Measurements from ENCODE around the gene CRACDL.

The CRACDL gene

GRCh38 chr2:98823196-98824170 lies 112.5 kb downstream of the CRACDL start:
- no peak for DNase-seq (ENCODE audit: low read depth)
- no peak overlapping the region for H3K4me3 ChIP-seq (ENCODE audit: low read depth, low read length)
- TF ChIP-seq CTCF (IDR thresholded peaks at IDR 0.05; ENCODE audit: control insufficient read depth, extremely low read depth, insufficient read depth) = no peak

GRCh38 chr2:98822301-98823164 lies 113.5 kb downstream of the CRACDL start:
- DNase-seq (ENCODE audit: low read depth) = no peak
- no peak overlapping the region for H3K4me3 ChIP-seq (ENCODE audit: low read depth, low read length)
- no peak for TF ChIP-seq CTCF (IDR thresholded peaks at IDR 0.05; ENCODE audit: control insufficient read depth, extremely low read depth, insufficient read depth)

- no peak overlapping the region for H3K4me3 ChIP-seq (ENCODE audit: low read depth, low read length)
- DNase-seq (ENCODE audit: low read depth) = no peak
- no peak for TF ChIP-seq CTCF (IDR thresholded peaks at IDR 0.05; ENCODE audit: control insufficient read depth, extremely low read depth, insufficient read depth)
These were observed 114.3 kb downstream of the CRACDL start for GRCh38 chr2:98821629-98822135.

- DNase-seq (ENCODE audit: low read depth) = no peak
- no peak overlapping the region for H3K4me3 ChIP-seq (ENCODE audit: low read depth, low read length)
- no peak for TF ChIP-seq CTCF (IDR thresholded peaks at IDR 0.05; ENCODE audit: control insufficient read depth, extremely low read depth, insufficient read depth)
These were observed 116.7 kb downstream of the CRACDL start for GRCh38 chr2:98819231-98819766.

- no peak for DNase-seq (ENCODE audit: low read depth)
- no peak overlapping the region for H3K4me3 ChIP-seq (ENCODE audit: low read depth, low read length)
- no peak for TF ChIP-seq CTCF (IDR thresholded peaks at IDR 0.05; ENCODE audit: control insufficient read depth, extremely low read depth, insufficient read depth)
These were observed 117.9 kb downstream of the CRACDL start for GRCh38 chr2:98818164-98818563.

GRCh38 chr2:98816281-98816680 lies 119.7 kb downstream of the CRACDL start:
- DNase-seq (ENCODE audit: low read depth) = no peak
- TF ChIP-seq CTCF (IDR thresholded peaks at IDR 0.05; ENCODE audit: control insufficient read depth, extremely low read depth, insufficient read depth) = no peak
- no peak overlapping the region for H3K4me3 ChIP-seq (ENCODE audit: low read depth, low read length)

Measured in LNCaP clone FGC (cell line).